DOHH2 (cell line): Measurements from ENCODE around the gene DHRS12.

Source experiments
- H3F3A ChIP-seq: fragments of 200-600 bp; sonication (generic), shearing (Covaris generic); 2 replicates; pipeline ENCODE4 v1.6.0; 2016; ENCODE audit warnings: antibody characterized with exemption, mild to moderate bottlenecking; ENCODE audit not compliant: control insufficient read depth, insufficient read depth
- H3K27ac ChIP-seq: fragments of 200-600 bp; sonication (generic); 2 replicates; pipeline ENCODE4 v1.5.1; 2014; ENCODE audit warnings: low read depth, mild to moderate bottlenecking, low read length, moderate library complexity
- H3K27me3 ChIP-seq: fragments of 200-600 bp; sonication (generic); 2 replicates; pipeline ENCODE4 v1.6.1; 2014; ENCODE audit warnings: mild to moderate bottlenecking, low read length, mixed read lengths; ENCODE audit not compliant: control insufficient read depth
- H3K36me3 ChIP-seq: fragments of 200-600 bp; sonication (generic); 2 replicates; pipeline ENCODE4 v1.6.1; 2014; ENCODE audit warnings: mild to moderate bottlenecking, low read length, moderate library complexity, mixed read lengths; ENCODE audit not compliant: control insufficient read depth
- H3K4me1 ChIP-seq: fragments of 200-600 bp; sonication (generic); 2 replicates; pipeline ENCODE4 v1.6.1; 2014; ENCODE audit warnings: mild to moderate bottlenecking, low read length, mixed read lengths; ENCODE audit not compliant: control insufficient read depth
- H3K4me2 ChIP-seq: fragments of 200-600 bp; sonication (generic); 2 replicates; pipeline ENCODE4 v1.6.0; 2014; ENCODE audit warnings: mild to moderate bottlenecking, low read length, moderate library complexity
- H3K4me3 ChIP-seq: fragments of 200-600 bp; sonication (generic); 2 replicates; pipeline ENCODE4 v1.5.1; 2014; ENCODE audit warnings: mild to moderate bottlenecking, low read length, mixed read lengths
- H3K79me2 ChIP-seq: fragments of 200-600 bp; sonication (generic); 2 replicates; pipeline ENCODE4 v1.6.1; 2014; ENCODE audit warnings: mild to moderate bottlenecking, low read length, mixed read lengths; ENCODE audit not compliant: control insufficient read depth
- H3K9me2 ChIP-seq: fragments of 200-600 bp; sonication (generic); replicated peaks from 2 replicates; pipeline ENCODE4 v1.6.1; 2014; ENCODE audit warnings: mild to moderate bottlenecking, low read length, mixed read lengths; ENCODE audit not compliant: control insufficient read depth
- H3K9me3 ChIP-seq: fragments of 200-600 bp; sonication (generic); 2 replicates; pipeline ENCODE4 v1.6.1; 2014; ENCODE audit warnings: antibody characterized with exemption, low read length, mixed read lengths; ENCODE audit not compliant: control insufficient read depth, insufficient read depth
- H4K20me1 ChIP-seq: fragments of 200-600 bp; sonication (generic); 2 replicates; pipeline ENCODE4 v1.6.0; 2014; ENCODE audit warnings: low read depth, mild to moderate bottlenecking, antibody characterized with exemption, low read length, moderate library complexity; ENCODE audit not compliant: control insufficient read depth, insufficient read depth
- CTCF ChIP-seq: fragments of 200-600 bp; sonication (generic); IDR thresholded peaks from one replicate; pipeline ENCODE4 v1.5.1; 2014; ENCODE audit warnings: antibody characterized with exemption, mild to moderate bottlenecking, low read depth, low read length; ENCODE audit not compliant: poor library complexity, severe bottlenecking
- EZH2phosphoT487 ChIP-seq: fragments of 200-600 bp; sonication (generic); IDR thresholded peaks from 2 replicates; pipeline ENCODE4 v1.6.1; 2017; ENCODE audit warnings: borderline replicate concordance, mild to moderate bottlenecking, antibody characterized with exemption, low read length, moderate library complexity, mixed read lengths

The DHRS12 gene

DNA sequence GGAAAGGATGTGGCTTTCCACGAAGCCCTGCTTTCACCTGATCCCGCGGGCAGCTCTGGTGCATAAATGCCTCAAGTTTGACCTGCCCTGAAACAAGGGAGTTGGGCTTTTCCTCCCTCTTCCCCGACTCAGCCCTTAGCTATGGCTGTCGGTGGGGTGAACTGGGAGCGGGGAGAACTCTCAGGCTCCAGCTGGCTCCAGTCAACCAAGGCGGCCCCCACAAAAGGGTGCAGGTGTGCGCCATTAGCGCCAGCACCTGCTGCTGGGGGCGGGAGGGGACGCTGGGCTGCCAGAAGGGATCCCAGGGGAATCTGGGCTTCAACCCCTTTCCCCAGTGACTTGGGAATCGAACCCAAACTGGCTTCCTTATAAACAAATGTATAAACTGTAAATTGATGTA is 7.1 kb upstream of the DHRS12 start:
- H3K79me2 ChIP-seq = no peaks in the 10 kb centered on the region
- H3K4me1 ChIP-seq = peaks cover 57% of the 10 kb centered on the region
- no peaks in the 10 kb centered on the region for H4K20me1 ChIP-seq
- H3F3A ChIP-seq = peaks cover 7% of the 10 kb centered on the region; the same call in 1 of the 2 replicates
- H3K36me3 ChIP-seq = no peaks in the 10 kb centered on the region
- no peaks in the 10 kb centered on the region for H3K27me3 ChIP-seq
- H3K4me3 ChIP-seq = peak overlapping the region; percentile 39
- no peaks in the 10 kb centered on the region for H3K9me2 ChIP-seq
- H3K9me3 ChIP-seq = no peaks in the 10 kb centered on the region
- peak overlapping the region; percentile 13 for H3K27ac ChIP-seq
- TF ChIP-seq CTCF = no peak
- TF ChIP-seq EZH2phosphoT487 = no peak
- peak overlapping the region; percentile 60 for H3K4me2 ChIP-seq

DNA sequence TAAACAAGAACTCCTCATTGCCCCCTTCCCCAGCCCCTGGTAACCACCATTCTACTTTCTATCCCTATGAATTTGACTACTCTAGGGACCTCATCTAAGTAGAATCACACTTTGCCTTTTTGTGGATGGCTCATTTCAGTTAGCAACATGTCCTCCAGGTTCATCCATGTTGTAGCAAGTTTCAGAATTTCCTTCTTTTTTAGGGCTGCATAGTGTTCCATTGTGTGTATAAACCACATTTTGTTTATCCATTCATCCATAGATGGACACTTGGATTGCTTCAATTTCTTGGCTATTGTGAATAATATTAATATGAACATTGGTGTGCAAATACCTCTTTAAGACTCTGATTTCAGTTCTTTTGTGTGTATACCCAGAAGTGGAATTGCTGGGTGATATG is 4.8 kb upstream of the DHRS12 start:
- H3K4me1 ChIP-seq = peaks cover 49% of the 10 kb centered on the region
- no peaks in the 10 kb centered on the region for H3K27me3 ChIP-seq
- TF ChIP-seq CTCF (no peak), EZH2phosphoT487 (no peak)

DNA sequence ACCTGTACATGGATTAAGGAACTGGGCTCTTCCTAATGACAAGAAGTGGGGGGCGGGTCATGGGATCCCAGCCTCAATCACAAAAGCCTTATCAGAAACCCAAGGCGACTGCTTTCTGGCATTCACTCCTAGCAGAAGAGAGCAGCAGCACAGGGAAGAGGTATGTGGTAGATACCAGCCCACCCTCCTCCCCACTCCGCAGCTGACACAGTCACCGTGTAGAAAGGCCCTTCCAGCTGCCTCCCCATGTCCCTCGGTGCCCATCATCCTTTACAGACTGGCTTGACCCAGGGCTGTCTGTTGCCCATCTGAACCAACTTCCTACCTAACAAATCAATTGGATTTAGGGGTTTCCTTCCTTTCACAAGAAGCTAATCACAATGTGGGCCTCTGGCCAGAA is 3.1 kb upstream of the DHRS12 start:
- H3F3A ChIP-seq = peaks cover 15% of the 10 kb centered on the region
- H3K4me1 ChIP-seq = peaks cover 46% of the 10 kb centered on the region
- no peaks in the 10 kb centered on the region for H3K9me2 ChIP-seq
- peaks cover 3% of the 10 kb centered on the region; the same call in 1 of the 2 replicates for H3K36me3 ChIP-seq
- peaks cover 15% of the 10 kb centered on the region for H3K79me2 ChIP-seq
- H3K27ac ChIP-seq = no peak overlapping the region
- TF ChIP-seq EZH2phosphoT487 = no peak
- no peaks in the 10 kb centered on the region for H4K20me1 ChIP-seq
- H3K27me3 ChIP-seq = no peaks in the 10 kb centered on the region
- H3K4me3 ChIP-seq = no peak overlapping the region
- no peak overlapping the region for H3K4me2 ChIP-seq
- no peaks in the 10 kb centered on the region for H3K9me3 ChIP-seq

More for the DNA sequence above, 4.8 kb upstream of the DHRS12 start:
- H3K4me3 ChIP-seq = no peak overlapping the region
- H3K79me2 ChIP-seq = peaks cover 9% of the 10 kb centered on the region
- H3K9me3 ChIP-seq = no peaks in the 10 kb centered on the region
- H3K36me3 ChIP-seq = peaks cover 3% of the 10 kb centered on the region; the same call in 1 of the 2 replicates
- peaks cover 18% of the 10 kb centered on the region for H3F3A ChIP-seq
- H3K27ac ChIP-seq = no peak overlapping the region
- no peaks in the 10 kb centered on the region for H3K9me2 ChIP-seq
- no peak overlapping the region for H3K4me2 ChIP-seq
- H4K20me1 ChIP-seq = no peaks in the 10 kb centered on the region

DNA sequence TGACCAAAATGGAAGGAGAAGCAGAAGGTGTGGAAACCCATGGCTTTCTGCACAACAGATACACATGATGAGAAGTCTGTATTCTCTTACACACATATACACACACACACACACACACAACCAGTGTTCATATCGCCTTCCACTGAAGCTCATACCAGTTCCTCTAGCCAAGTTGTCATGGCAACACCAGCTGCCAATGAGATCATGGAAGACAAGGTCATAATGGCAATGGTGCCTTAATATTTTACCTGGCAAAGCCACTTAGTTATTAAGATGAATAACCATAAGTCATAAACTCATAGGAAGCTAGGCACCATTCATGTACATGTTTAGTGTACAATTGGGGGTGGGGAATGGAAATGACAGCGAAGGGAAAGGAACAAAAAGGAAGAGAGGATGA is 2.6 kb upstream of the DHRS12 start:
- H3K9me2 ChIP-seq = no peaks in the 10 kb centered on the region

More for the DNA sequence above, 2.6 kb upstream of the DHRS12 start:
- H3K4me3 ChIP-seq = no peak overlapping the region
- no peaks in the 10 kb centered on the region for H4K20me1 ChIP-seq
- no peak overlapping the region for H3K27ac ChIP-seq
- H3K4me1 ChIP-seq = peaks cover 45% of the 10 kb centered on the region
- H3K79me2 ChIP-seq = peaks cover 15% of the 10 kb centered on the region
- no peak overlapping the region for H3K4me2 ChIP-seq
- no peak for TF ChIP-seq CTCF
- H3F3A ChIP-seq = peaks cover 15% of the 10 kb centered on the region
- H3K9me3 ChIP-seq = no peaks in the 10 kb centered on the region
- H3K27me3 ChIP-seq = no peaks in the 10 kb centered on the region
- peaks cover 3% of the 10 kb centered on the region; the same call in 1 of the 2 replicates for H3K36me3 ChIP-seq
